ENCODE data around the gene MCRIP2.
"Not testable (repeated sequence)": the region's sequence is repeated elsewhere in the genome, so short reads cannot be mapped to it uniquely, and the experiment has no call there.

Gene MCRIP2, protein sequence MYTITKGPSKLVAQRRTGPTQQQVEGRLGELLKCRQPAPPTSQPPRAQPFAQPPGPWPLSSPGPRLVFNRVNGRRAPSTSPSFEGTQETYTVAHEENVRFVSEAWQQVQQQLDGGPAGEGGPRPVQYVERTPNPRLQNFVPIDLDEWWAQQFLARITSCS

DNA sequence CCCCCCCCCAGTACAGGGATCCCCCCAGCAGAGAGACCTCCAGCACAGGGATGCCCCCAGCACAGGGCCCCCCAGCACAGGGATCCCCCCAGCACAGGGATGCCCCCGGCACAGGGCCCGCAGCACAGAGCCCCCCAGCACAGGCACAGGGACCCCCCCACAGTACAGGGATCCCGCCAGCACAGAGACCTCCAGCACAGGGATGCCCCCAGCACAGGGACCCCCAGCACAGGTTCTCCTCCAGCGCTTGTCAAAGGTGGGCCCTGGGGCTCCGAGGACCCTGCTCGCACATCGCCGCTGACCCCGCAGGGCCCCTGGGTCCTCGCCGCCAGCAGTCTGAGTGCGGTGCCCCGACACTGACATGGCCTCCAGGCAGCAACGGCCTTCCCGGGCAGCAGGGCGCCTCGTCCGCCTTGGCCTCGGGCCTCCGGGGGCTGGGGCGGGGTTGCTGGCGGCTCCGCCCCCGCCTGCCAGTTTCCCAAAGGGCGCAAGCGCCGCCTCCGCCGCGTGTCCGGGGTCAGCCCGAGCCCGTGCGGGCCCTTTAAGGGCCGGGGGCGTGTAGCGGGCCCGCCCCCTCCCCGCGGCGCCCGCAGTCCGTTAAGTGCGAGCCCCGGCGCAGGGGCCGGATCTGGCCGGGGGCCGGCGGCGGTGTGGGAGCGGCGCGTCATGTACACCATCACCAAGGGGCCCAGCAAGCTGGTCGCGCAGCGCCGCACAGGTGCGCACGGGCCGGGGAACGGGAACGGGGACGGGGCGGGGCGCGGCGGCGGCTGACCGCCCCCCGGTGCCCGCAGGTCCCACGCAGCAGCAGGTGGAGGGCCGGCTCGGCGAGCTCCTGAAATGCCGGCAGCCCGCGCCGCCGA lies at the start of gene MCRIP2:
Gene MCRIP2, plus strand, starts transcription at position 503 of the 863 bp plus-strand sequence. Its CDS starts 164 bp downstream, at position 667.
- no peak for DNase-seq

- DNase-seq = no peak
These were observed 49.6 kb upstream of the MCRIP2 start for GRCh38 chr16:591892-592517.

DNA sequence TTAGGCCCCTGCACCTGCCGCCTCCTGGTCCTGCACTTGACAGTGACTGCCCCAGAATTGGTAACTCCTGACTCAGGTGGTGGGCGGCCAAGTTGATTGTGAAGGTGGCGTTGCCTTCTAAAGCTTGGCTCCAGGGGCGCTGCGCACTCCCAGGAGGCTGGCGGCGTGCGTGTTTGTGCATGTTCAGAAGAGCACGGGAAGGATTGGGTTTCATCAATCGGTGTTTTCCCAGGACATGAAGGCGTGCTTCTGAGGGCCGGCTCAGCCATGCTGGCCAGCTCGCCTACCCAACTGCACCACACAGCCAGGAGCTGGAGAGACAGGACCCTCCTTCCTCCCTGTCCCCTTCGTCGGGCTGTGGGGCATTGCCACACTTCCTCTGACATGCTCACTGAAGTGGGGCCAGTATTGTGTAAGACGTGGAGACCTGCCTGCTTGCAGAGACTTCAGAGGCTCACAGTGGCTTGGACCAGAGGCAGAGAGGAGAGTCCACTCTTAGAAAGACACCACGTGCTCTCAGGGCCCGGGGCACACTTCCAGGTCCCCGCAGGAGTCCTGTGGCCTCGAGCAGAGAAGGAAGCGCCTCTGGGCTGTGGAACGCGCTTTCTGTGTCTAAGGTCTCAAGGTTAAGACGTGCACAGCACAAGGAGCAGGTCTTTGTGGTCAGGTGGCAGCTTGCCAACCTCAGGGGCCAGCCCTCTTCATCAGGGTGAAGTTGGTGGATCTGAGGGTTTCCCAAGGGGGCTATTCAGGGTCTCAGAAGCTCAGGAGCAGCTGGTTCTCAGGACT lies 48.9 kb upstream of the MCRIP2 start:
- peak; percentile 50 for DNase-seq

DNA sequence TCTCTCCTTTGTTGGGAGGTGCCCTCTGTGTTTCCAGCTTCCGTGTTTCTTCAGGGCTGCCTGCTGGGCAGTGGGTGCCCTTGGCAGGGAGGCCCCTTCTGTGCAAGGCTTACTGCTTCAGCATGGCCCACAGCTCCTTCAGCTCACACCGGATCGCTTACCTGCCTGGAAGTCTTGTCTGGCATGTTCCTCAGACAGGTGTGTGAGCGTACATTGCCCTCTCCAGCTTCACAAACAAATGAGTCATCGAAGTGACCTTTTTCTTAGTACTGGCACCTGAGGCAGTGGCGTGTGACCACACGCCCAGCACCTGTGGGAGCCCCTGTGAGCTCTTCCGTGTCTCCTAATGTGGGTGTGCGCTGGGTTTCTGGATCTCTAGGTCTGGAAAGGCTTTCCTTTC lies 48.2 kb upstream of the MCRIP2 start:
- no peak for DNase-seq

GRCh38 chr16:593807-594206 lies 47.8 kb upstream of the MCRIP2 start:
- DNase-seq = no peak

DNA sequence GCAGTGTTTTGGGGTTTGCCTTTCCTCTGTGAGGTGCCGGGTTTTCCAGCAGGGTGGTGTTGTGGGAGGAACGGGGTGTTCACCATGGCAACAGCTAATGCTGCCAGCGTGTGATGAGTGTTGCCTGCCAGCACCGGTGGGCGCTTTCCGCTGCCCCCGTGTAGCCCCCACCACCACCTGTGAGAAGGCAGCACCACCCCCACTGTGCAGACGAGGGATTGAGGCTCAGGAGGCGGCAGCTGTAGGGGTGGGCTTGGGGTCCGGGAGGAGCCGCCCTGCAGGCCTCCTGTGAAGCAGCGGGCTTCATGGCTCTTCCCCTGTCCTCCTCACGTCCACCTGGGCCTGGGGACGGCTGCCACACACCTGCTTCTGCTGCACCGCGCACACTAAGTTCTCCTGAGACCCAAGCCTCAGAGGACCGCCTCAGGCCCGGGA lies 46.5 kb upstream of the MCRIP2 start:
- DNase-seq = no peak

- no peak for DNase-seq
These were observed 45.5 kb upstream of the MCRIP2 start for GRCh38 chr16:595942-596735.

- no peak for DNase-seq
These were observed 44.9 kb upstream of the MCRIP2 start for GRCh38 chr16:596736-597060.

GRCh38 chr16:597655-598054 lies 44.0 kb upstream of the MCRIP2 start:
- not testable (repeated sequence) for DNase-seq

DNA sequence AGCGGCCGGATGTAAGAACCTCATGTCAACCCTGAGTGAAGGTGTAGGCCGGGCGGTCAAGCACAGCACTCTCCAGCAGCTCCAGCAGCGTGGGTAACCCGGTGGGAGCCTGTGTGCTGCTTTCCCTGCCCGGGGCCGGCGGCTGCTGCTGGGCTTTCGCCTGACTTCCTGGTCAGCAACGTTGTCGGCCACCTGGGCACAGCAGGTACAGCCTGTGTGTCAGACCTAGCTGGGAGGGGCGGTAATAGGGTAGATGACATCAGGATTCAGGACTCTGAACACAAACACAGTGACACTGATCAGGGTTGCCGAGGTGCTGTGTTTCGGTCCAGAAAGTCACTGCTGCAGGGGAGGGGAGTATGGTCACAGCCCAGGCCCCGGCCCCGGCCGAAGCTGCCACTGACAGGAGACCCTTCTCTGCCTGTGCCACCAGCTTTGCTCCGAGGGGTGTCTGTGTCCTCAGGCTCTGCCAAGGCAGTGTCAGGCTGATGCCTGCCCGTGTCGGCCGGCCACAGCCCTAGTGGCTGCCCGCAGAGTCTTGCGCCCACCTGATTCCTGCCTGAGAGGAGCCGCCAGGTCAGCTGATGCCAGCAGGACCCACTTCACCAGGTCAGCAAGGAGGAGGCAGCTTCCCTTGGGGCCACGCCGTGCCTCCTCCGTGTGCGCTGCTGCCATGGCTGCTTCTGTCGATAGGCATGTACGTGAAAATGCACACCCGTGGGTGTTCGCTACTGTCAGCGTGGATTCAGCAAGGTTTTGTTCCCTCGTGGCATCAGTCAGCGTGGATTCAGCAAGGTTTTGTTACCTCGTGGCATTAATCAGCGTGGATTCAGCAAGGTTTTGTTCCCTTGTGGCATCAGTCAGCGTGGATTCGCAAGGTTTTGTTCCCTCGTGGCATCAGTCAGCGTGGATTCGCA lies 42.5 kb upstream of the MCRIP2 start:
- no peak for DNase-seq

GRCh38 chr16:600781-601180 lies 40.8 kb upstream of the MCRIP2 start:
- no peak for DNase-seq

DNA sequence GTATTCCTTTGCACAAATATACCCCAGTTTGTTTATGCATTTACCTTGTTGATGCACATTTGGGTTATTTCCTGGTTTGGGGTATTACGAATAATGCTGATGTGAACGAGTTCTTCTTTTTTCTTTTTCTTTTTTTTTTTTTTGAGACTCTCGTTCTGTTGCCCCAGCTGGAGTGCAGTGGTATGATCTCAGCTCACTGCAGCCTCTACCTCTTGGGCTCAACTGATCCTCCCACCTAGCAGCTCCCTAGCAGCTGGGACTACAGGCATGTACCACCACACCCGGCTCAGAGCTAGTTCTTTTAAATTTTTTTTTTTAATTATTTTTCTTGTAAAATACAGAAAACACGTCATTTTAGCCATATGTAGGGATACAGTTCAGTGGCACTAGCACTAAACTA lies 37.7 kb upstream of the MCRIP2 start:
- DNase-seq = no peak

DNA sequence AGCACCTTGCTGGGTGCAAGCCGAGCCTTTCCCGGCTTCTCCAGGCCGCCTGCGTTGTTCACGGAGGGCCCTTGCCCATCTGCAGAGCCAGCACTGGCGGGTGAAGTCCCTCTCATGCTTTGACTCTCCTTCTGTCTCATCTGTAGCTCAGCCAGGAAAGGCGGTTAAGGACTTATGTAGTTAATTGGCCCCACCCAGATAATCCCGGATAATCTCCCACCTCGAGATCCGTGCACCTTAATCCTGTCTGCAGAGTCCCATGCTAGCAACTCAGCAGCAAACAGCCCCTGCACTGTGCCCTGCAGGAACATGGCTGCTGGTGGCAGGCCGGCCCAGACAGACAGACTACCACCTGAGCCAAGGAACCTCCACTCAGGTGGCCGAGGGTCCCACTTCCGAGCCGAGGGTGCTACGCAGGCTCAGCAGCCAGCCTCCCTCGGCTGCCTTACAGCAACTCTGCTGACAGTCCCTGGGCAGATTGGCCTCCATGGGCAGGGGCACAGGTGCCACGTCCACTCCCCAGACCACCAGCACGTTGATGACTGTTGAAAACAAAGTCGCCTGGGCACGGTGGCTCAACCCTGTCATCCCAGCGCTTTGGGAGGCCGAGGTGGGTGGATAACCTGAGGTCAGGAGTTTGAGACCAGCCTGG lies 34.8 kb upstream of the MCRIP2 start:
- DNase-seq = no peak

GRCh38 chr16:608019-608418 lies 33.6 kb upstream of the MCRIP2 start:
- no peak for DNase-seq

DNA sequence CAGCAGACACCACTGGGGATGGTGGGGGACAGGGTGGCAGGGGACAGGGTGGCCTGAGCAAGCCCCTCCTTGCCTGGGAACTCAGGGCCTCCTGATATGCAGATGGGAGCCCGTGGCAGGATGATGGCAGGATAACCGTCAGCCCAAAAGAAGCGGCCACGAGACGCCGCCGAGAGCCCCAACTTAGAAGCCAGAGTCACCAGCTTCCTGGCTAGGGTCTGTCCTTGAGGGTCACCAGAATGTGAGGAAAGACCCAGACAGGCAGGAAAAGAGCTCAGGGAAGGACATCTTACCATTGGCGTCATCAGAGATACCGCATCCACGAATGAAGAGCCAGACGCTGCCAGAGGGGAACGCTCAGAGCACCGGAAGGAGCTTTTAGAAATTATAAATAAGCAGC lies 32.3 kb upstream of the MCRIP2 start:
- no peak for DNase-seq

DNA sequence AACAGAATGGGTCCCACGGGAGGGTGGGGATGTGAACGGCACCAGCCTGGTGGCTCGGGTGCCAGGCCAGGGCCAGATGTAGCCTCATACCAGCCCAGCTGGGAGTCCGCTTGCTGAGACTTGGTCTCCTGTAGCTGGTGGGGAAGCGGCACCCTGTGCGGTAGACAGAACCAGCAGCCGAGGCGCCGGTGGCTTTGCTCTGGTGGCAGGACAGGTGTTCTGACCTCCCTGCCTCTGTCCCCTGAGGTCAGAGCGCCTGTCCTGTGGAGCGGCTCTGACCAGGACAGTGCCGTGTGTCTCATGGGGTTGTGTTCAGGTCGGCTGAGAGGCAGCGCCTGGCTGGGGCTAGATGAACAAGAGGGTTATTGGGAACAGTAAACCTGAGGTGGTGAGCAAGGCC lies 31.6 kb upstream of the MCRIP2 start:
- no peak for DNase-seq

- no peak for DNase-seq
These were observed 30.9 kb upstream of the MCRIP2 start for GRCh38 chr16:610513-611381.

- DNase-seq = no peak
These were observed 26.5 kb upstream of the MCRIP2 start for GRCh38 chr16:615122-615521.

GRCh38 chr16:616733-617586 lies 24.7 kb upstream of the MCRIP2 start:
- no peak for DNase-seq
